GM23338 (cell line): ENCODE data around the gene GNB5.

Source experiments
- CREB1 ChIP-seq: fragments of 250-450 bp; sonication (Bioruptor Pico); IDR thresholded peaks from 2 replicates; pipeline ENCODE4 v1.5.0; 2020; ENCODE audit warnings: low read depth, mild to moderate bottlenecking, moderate library complexity
- EZH2 ChIP-seq: fragments of 200-600 bp; sonication (generic); IDR thresholded peaks from one replicate; pipeline ENCODE4 v1.8.0; 2017; ENCODE audit warnings: antibody characterized with exemption, mild to moderate bottlenecking, low read depth; ENCODE audit not compliant: unreplicated experiment
- EZH2phosphoT487 ChIP-seq: fragments of 200-600 bp; sonication (generic); IDR thresholded peaks from one replicate; pipeline ENCODE4 v1.8.1; 2018; ENCODE audit warnings: antibody characterized with exemption; ENCODE audit not compliant: unreplicated experiment
- JUNB ChIP-seq: IDR thresholded peaks from one replicate; pipeline ENCODE4 v1.6.1; 2016; ENCODE audit warnings: antibody characterized with exemption; ENCODE audit not compliant: unreplicated experiment
- NANOG ChIP-seq: IDR thresholded peaks from 2 replicates; pipeline ENCODE4 v1.6.1; 2016; ENCODE audit warnings: antibody characterized with exemption, borderline replicate concordance
- POLR2AphosphoS5 ChIP-seq: IDR thresholded peaks from 2 replicates; pipeline ENCODE4 v1.6.1; 2016; ENCODE audit warnings: antibody characterized with exemption, low read depth
- STAT1 ChIP-seq: IDR thresholded peaks from one replicate; pipeline ENCODE4 v1.6.1; 2016; ENCODE audit warnings: antibody characterized with exemption; ENCODE audit not compliant: unreplicated experiment
- ZNF114 ChIP-seq: fragments of 250-450 bp; sonication (Bioruptor Pico); IDR thresholded peaks from 2 replicates; pipeline ENCODE4 v1.5.0; 2020; ENCODE audit warnings: mild to moderate bottlenecking, moderate library complexity
- ZNF331 ChIP-seq: fragments of 250-450 bp; sonication (Bioruptor Pico); IDR thresholded peaks from 2 replicates; pipeline ENCODE4 v1.5.0; 2020; ENCODE audit warnings: low read depth, mild to moderate bottlenecking, moderate library complexity
- TF ChIP-seq, protein P1 (sequence below), 2 experiments: fragments of 200-600 bp in 1 of 2; sonication (generic) in 1 of 2; conservative IDR thresholded peaks; 2 replicates each; pipeline versions ENCODE4 v1.5.1 to v1.6.1; 2016 to 2017; ENCODE audit warnings: antibody characterized with exemption in 2 of 2, low read depth in 2 of 2, mild to moderate bottlenecking in 2 of 2, moderate library complexity in 1 of 2
- TF ChIP-seq, protein P2 (sequence below): IDR thresholded peaks from one replicate; pipeline ENCODE4 v1.6.1; 2018; ENCODE audit warnings: antibody characterized with exemption; ENCODE audit not compliant: unreplicated experiment
- TF ChIP-seq, protein P3 (sequence below): IDR thresholded peaks from 2 replicates; pipeline ENCODE4 v1.6.1; 2016; ENCODE audit warnings: antibody characterized with exemption

DNA sequence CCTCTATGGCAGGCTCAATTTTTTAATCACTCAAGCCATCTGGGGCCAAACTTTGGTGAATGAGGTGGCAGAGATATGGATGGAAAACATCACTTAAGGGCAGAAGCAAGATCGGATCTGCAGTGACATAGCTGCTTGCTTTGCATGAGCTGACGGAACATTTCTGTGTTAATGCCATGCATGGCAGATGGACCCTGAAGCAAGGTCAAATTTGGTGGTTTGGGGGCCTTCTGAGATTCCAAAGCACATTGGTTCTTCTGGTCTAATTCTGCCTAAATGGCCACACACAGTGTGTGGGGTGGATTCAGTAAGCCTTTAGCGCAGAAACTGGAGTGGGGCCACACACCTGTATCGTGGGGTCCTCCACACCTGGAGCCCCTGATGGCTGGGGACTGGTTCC is 40.3 kb downstream of the GNB5 start:
- TF ChIP-seq, protein P1, sequence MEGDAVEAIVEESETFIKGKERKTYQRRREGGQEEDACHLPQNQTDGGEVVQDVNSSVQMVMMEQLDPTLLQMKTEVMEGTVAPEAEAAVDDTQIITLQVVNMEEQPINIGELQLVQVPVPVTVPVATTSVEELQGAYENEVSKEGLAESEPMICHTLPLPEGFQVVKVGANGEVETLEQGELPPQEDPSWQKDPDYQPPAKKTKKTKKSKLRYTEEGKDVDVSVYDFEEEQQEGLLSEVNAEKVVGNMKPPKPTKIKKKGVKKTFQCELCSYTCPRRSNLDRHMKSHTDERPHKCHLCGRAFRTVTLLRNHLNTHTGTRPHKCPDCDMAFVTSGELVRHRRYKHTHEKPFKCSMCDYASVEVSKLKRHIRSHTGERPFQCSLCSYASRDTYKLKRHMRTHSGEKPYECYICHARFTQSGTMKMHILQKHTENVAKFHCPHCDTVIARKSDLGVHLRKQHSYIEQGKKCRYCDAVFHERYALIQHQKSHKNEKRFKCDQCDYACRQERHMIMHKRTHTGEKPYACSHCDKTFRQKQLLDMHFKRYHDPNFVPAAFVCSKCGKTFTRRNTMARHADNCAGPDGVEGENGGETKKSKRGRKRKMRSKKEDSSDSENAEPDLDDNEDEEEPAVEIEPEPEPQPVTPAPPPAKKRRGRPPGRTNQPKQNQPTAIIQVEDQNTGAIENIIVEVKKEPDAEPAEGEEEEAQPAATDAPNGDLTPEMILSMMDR (conservative IDR thresholded peaks at IDR 0.05; ENCODE audit: low read depth in 2 of 2) = no peak
- TF ChIP-seq POLR2AphosphoS5 (no peak), EZH2 (no peak), CREB1 (no peak), STAT1 (no peak), JUNB (no peak), EZH2phosphoT487 (no peak), NANOG (no peak), ZNF331 (CRISPR knock-in tag) (no peak), ZNF114 (CRISPR knock-in tag) (no peak)
- TF ChIP-seq, protein P2, sequence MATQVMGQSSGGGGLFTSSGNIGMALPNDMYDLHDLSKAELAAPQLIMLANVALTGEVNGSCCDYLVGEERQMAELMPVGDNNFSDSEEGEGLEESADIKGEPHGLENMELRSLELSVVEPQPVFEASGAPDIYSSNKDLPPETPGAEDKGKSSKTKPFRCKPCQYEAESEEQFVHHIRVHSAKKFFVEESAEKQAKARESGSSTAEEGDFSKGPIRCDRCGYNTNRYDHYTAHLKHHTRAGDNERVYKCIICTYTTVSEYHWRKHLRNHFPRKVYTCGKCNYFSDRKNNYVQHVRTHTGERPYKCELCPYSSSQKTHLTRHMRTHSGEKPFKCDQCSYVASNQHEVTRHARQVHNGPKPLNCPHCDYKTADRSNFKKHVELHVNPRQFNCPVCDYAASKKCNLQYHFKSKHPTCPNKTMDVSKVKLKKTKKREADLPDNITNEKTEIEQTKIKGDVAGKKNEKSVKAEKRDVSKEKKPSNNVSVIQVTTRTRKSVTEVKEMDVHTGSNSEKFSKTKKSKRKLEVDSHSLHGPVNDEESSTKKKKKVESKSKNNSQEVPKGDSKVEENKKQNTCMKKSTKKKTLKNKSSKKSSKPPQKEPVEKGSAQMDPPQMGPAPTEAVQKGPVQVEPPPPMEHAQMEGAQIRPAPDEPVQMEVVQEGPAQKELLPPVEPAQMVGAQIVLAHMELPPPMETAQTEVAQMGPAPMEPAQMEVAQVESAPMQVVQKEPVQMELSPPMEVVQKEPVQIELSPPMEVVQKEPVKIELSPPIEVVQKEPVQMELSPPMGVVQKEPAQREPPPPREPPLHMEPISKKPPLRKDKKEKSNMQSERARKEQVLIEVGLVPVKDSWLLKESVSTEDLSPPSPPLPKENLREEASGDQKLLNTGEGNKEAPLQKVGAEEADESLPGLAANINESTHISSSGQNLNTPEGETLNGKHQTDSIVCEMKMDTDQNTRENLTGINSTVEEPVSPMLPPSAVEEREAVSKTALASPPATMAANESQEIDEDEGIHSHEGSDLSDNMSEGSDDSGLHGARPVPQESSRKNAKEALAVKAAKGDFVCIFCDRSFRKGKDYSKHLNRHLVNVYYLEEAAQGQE = no peak
- TF ChIP-seq, protein P3, sequence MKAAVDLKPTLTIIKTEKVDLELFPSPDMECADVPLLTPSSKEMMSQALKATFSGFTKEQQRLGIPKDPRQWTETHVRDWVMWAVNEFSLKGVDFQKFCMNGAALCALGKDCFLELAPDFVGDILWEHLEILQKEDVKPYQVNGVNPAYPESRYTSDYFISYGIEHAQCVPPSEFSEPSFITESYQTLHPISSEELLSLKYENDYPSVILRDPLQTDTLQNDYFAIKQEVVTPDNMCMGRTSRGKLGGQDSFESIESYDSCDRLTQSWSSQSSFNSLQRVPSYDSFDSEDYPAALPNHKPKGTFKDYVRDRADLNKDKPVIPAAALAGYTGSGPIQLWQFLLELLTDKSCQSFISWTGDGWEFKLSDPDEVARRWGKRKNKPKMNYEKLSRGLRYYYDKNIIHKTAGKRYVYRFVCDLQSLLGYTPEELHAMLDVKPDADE = no peak
